Measurements from ENCODE around the gene YAF2.

YAF2 gene

GRCh38 chr12:42180990-42181596 is 57.0 kb downstream of the YAF2 start:
- no peaks in the 10 kb centered on the region for H3K27me3 ChIP-seq (ENCODE audit: insufficient read depth, poor library complexity, severe bottlenecking)
- no peaks in the 10 kb centered on the region for H3K36me3 ChIP-seq (ENCODE audit: low read depth)
- H3K4me3 ChIP-seq (ENCODE audit: severe bottlenecking): no peak overlapping the region
- no peaks in the 10 kb centered on the region for H3K9me3 ChIP-seq (ENCODE audit: severe bottlenecking)
- H3K4me1 ChIP-seq (ENCODE audit: insufficient read depth, poor library complexity, severe bottlenecking): no peaks in the 10 kb centered on the region
- DNase-seq (ENCODE audit: low spot score): no peak
- ATAC-seq (ENCODE audit: low read depth): no peak
- no peak overlapping the region for H3K27ac ChIP-seq (ENCODE audit: poor library complexity, severe bottlenecking)
- TF ChIP-seq CTCF (IDR thresholded peaks at IDR 0.05; ENCODE audit: poor library complexity, severe bottlenecking): no peak

- ATAC-seq (ENCODE audit: low read depth) (no peak), DNase-seq (ENCODE audit: low spot score) (no peak)
- no peak overlapping the region for H3K27ac ChIP-seq (ENCODE audit: poor library complexity, severe bottlenecking)
- no peaks in the 10 kb centered on the region for H3K36me3 ChIP-seq (ENCODE audit: low read depth)
- H3K27me3 ChIP-seq (ENCODE audit: insufficient read depth, poor library complexity, severe bottlenecking): no peaks in the 10 kb centered on the region
- no peaks in the 10 kb centered on the region for H3K4me1 ChIP-seq (ENCODE audit: insufficient read depth, poor library complexity, severe bottlenecking)
- no peak overlapping the region for H3K4me3 ChIP-seq (ENCODE audit: severe bottlenecking)
- H3K9me3 ChIP-seq (ENCODE audit: severe bottlenecking): no peaks in the 10 kb centered on the region
- TF ChIP-seq CTCF (IDR thresholded peaks at IDR 0.05; ENCODE audit: poor library complexity, severe bottlenecking): no peak
Measured at GRCh38 chr12:42178101-42178500, 59.9 kb downstream of the YAF2 start.

GRCh38 chr12:42174978-42175377 is 63.1 kb downstream of the YAF2 start:
- no peak overlapping the region for H3K27ac ChIP-seq (ENCODE audit: poor library complexity, severe bottlenecking)
- no peaks in the 10 kb centered on the region for H3K27me3 ChIP-seq (ENCODE audit: insufficient read depth, poor library complexity, severe bottlenecking)
- DNase-seq (ENCODE audit: low spot score) (no peak), ATAC-seq (ENCODE audit: low read depth) (no peak)
- H3K9me3 ChIP-seq (ENCODE audit: severe bottlenecking): no peaks in the 10 kb centered on the region
- H3K4me1 ChIP-seq (ENCODE audit: insufficient read depth, poor library complexity, severe bottlenecking): no peaks in the 10 kb centered on the region
- no peak overlapping the region for H3K4me3 ChIP-seq (ENCODE audit: severe bottlenecking)
- TF ChIP-seq CTCF (IDR thresholded peaks at IDR 0.05; ENCODE audit: poor library complexity, severe bottlenecking): no peak
- no peaks in the 10 kb centered on the region for H3K36me3 ChIP-seq (ENCODE audit: low read depth)

GRCh38 chr12:42173961-42174521 is 64.0 kb downstream of the YAF2 start:
- H3K27ac ChIP-seq (ENCODE audit: poor library complexity, severe bottlenecking): no peak overlapping the region
- no peaks in the 10 kb centered on the region for H3K27me3 ChIP-seq (ENCODE audit: insufficient read depth, poor library complexity, severe bottlenecking)
- H3K4me3 ChIP-seq (ENCODE audit: severe bottlenecking): no peak overlapping the region
- ATAC-seq (ENCODE audit: low read depth): no peak
- no peaks in the 10 kb centered on the region for H3K9me3 ChIP-seq (ENCODE audit: severe bottlenecking)
- no peaks in the 10 kb centered on the region for H3K36me3 ChIP-seq (ENCODE audit: low read depth)
- H3K4me1 ChIP-seq (ENCODE audit: insufficient read depth, poor library complexity, severe bottlenecking): no peaks in the 10 kb centered on the region
- DNase-seq (ENCODE audit: low spot score): no peak
- no peak for TF ChIP-seq CTCF (IDR thresholded peaks at IDR 0.05; ENCODE audit: poor library complexity, severe bottlenecking)

All from RWPE2 (cell line).